ENCODE data around the gene UBE2R2.

Gene UBE2R2

DNA sequence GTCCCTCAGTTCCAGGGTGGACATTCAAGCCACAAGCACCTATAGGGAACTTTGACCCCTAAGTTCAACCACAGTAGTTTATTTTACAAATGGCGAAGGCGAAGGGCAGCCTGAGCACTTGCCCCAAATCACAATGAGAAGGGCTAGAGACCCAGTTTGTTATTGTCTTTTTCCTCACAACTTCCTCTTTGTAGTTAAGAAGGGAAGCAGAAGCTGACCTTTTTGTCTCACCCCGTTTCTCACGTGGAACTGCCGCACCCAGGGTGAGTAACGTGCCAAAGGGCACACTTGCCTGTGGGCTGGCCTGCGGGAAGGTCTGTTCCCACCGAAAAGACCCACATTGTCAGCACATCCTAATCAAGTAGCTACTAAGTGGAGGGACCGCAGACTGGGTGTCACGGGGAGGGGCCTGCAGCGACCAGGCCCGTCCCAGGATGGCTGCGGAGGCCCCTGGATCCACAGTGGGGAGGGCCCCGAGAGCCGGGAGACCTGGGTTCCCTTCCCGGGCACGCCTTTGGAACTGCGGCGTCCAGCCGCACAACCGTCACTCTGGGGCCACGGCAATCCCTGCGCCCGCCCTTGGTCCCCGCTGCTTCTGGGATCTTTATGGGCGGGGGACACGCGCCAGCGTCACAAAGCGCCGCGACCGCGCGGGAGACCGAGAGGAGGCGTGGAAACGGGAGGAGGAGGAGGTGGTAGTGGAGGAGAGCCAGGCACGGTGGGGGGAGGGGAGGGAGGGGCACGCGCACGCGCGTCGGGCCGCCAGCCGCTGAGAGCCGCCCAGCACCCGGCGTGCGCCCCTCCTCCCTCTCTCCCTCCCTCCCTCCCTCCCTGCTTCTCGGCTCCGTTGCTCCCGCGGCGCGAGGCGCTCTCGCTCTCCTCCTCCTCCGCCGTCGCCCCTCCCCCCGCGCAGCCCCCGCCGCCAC lies at the start of gene UBE2R2 (continued):
- TF ChIP-seq ATF2 (tag by site-specific recombination; IDR thresholded peaks at IDR 0.05; ENCODE audit: low read depth) (no peak), ZNF133 (tag by site-specific recombination; IDR thresholded peaks at IDR 0.05) (no peak), ZNF664 (tag by site-specific recombination; IDR thresholded peaks at IDR 0.05) (no peak), ZNF571 (tag by site-specific recombination; IDR thresholded peaks at IDR 0.05) (no peak), KLF1 (tag by site-specific recombination; IDR thresholded peaks at IDR 0.05) (peak; percentile 59), TCF7L2 (IDR thresholded peaks at IDR 0.05; ENCODE audit: borderline replicate concordance, low read depth, low read length) (no peak), ZNF223 (tag by site-specific recombination; IDR thresholded peaks at IDR 0.05) (no peak), ZNF529 (tag by site-specific recombination; IDR thresholded peaks at IDR 0.05; ENCODE audit: insufficient replicate concordance) (no peak), ZNF350 (tag by site-specific recombination; IDR thresholded peaks at IDR 0.05) (no peak), HOXA7 (CRISPR knock-in tag; IDR thresholded peaks at IDR 0.05; ENCODE audit: borderline replicate concordance) (no peak), SALL2 (tag by site-specific recombination; IDR thresholded peaks at IDR 0.05; ENCODE audit: borderline replicate concordance) (no peak), ZBTB17 (tag by site-specific recombination; IDR thresholded peaks at IDR 0.05) (peak; percentile 71), ZNF626 (tag by site-specific recombination; IDR thresholded peaks at IDR 0.05) (no peak), MEIS1 (CRISPR knock-in tag; IDR thresholded peaks at IDR 0.05; ENCODE audit: borderline replicate concordance) (no peak), ZNF560 (tag by site-specific recombination; IDR thresholded peaks at IDR 0.05; ENCODE audit: borderline replicate concordance) (no peak), ZNF138 (tag by site-specific recombination; IDR thresholded peaks at IDR 0.05; ENCODE audit: borderline replicate concordance) (no peak), ZNF624 (tag by site-specific recombination; IDR thresholded peaks at IDR 0.05) (no peak), ZNF776 (tag by site-specific recombination; IDR thresholded peaks at IDR 0.05; ENCODE audit: borderline replicate concordance) (no peak), ZNF514 (tag by site-specific recombination; IDR thresholded peaks at IDR 0.05) (no peak), SP7 (tag by site-specific recombination; IDR thresholded peaks at IDR 0.05) (peak; percentile 73), ZSCAN23 (tag by site-specific recombination; IDR thresholded peaks at IDR 0.05) (no peak), ZNF426 (tag by site-specific recombination; IDR thresholded peaks at IDR 0.05) (no peak), ZNF677 (tag by site-specific recombination; IDR thresholded peaks at IDR 0.05) (no peak), OVOL3 (tag by site-specific recombination; IDR thresholded peaks at IDR 0.05) (no peak), ZNF837 (tag by site-specific recombination; IDR thresholded peaks at IDR 0.05) (no peak), TRIM28 (IDR thresholded peaks at IDR 0.05; ENCODE audit: borderline replicate concordance, low read length) (no peak), KLF10 (tag by site-specific recombination; IDR thresholded peaks at IDR 0.05) (no peak), ZNF16 (tag by site-specific recombination; IDR thresholded peaks at IDR 0.05; ENCODE audit: low read depth) (no peak), BCL11A (tag by site-specific recombination; IDR thresholded peaks at IDR 0.05; ENCODE audit: low read depth) (no peak), ZNF354C (tag by site-specific recombination; IDR thresholded peaks at IDR 0.05; ENCODE audit: borderline replicate concordance, low read depth) (no peak), ZNF555 (tag by site-specific recombination; conservative IDR thresholded peaks at IDR 0.05) (no peak), ZFP41 (tag by site-specific recombination; IDR thresholded peaks at IDR 0.05; ENCODE audit: borderline replicate concordance) (no peak), ZBTB8A (tag by site-specific recombination; IDR thresholded peaks at IDR 0.05) (peak; percentile 60)
- TF ChIP-seq, protein P1, sequence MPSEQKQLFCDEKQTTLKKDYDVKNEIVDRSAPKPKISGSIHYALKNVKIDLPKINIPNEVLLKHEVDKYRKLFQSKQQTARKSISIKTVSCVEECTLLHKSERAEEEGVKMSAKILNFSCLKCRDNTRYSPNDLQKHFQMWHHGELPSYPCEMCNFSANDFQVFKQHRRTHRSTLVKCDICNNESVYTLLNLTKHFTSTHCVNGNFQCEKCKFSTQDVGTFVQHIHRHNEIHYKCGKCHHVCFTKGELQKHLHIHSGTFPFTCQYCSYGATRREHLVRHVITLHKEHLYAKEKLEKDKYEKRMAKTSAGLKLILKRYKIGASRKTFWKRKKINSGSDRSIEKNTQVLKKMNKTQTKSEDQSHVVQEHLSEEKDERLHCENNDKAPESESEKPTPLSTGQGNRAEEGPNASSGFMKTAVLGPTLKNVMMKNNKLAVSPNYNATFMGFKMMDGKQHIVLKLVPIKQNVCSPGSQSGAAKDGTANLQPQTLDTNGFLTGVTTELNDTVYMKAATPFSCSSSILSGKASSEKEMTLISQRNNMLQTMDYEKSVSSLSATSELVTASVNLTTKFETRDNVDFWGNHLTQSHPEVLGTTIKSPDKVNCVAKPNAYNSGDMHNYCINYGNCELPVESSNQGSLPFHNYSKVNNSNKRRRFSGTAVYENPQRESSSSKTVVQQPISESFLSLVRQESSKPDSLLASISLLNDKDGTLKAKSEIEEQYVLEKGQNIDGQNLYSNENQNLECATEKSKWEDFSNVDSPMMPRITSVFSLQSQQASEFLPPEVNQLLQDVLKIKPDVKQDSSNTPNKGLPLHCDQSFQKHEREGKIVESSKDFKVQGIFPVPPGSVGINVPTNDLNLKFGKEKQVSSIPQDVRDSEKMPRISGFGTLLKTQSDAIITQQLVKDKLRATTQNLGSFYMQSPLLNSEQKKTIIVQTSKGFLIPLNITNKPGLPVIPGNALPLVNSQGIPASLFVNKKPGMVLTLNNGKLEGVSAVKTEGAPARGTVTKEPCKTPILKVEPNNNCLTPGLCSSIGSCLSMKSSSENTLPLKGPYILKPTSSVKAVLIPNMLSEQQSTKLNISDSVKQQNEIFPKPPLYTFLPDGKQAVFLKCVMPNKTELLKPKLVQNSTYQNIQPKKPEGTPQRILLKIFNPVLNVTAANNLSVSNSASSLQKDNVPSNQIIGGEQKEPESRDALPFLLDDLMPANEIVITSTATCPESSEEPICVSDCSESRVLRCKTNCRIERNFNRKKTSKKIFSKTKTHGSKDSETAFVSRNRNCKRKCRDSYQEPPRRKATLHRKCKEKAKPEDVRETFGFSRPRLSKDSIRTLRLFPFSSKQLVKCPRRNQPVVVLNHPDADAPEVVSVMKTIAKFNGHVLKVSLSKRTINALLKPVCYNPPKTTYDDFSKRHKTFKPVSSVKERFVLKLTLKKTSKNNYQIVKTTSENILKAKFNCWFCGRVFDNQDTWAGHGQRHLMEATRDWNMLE (tag by site-specific recombination; conservative IDR thresholded peaks at IDR 0.05; ENCODE audit: low read depth) = no peak
